ENCODE results near the gene BCAS2. TPM values are rescaled to one million over a fixed set of nuclear protein-coding genes. Genes with fewer than 3 reads are reported as not detected.

The BCAS2 gene
- total and polyA plus RNA-seq, 11 donors: 18.6 to 44.4 (median 34.4) TPM

DNA sequence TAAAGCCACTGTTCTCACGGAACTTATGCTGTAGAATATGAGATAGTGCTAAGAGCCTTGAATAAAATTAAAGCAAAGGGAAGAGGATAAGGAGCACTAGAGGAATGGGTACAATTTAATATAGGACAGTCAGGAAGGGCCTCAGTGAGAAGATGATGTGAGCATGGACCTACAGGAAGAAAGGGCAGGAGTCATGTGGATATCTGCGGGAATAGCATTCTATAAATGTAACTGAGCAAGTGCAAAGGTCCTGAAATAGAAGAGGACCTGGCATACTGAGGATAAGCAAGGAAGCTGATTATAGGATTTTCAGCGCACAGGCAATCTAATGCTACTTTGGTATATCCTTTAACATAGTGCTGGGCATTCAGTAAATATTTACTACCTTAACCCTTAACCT lies 12.6 kb upstream of the BCAS2 start:
- Histone ChIP-seq H3K4me1 (peaks cover 0 to 3% (median 0%) of the 10 kb centered on the region in 12 donors), H3K4me3 (no peak overlapping the region), H3K9me3 (no peaks in the 10 kb centered on the region), H3K27ac (peak overlapping the region in 2 of 12 donors; percentile 37 to 50), H3K27me3 (no peaks in the 10 kb centered on the region), H3K36me3 (peaks cover 0 to 59% (median 10%) of the 10 kb centered on the region in 9 donors)
- peak in 3 of 4 donors; percentile 54 to 83 (median 76) for ATAC-seq
- 47 to 72% (median 63%) methylated on average over 3 of the region's 3 CpGs for WGBS, 4 donors
- TF ChIP-seq POLR2A (IDR thresholded peaks at IDR 0.05): no peak
- no peak for TF ChIP-seq CTCF (IDR thresholded peaks at IDR 0.05)
- no peak for DNase-seq
- intact Hi-C loops (cut with DNase I): no loop called here

GRCh38 chr1:114589122-114589521 lies 7.7 kb upstream of the BCAS2 start:
- ATAC-seq (peak in 2 of 4 donors; percentile 33 to 46), DNase-seq (no peak)
- H3K4me3 ChIP-seq: no peak overlapping the region
- peak overlapping the region in 3 of 12 donors; percentile 24 to 66 (median 46) for H3K27ac ChIP-seq
- H3K27me3 ChIP-seq: no peaks in the 10 kb centered on the region
- H3K9me3 ChIP-seq: no peaks in the 10 kb centered on the region
- peaks cover 0 to 18% (median under 1%) of the 10 kb centered on the region in 12 donors for H3K4me1 ChIP-seq
- peaks cover 0 to 37% (median 3%) of the 10 kb centered on the region in 9 donors for H3K36me3 ChIP-seq
- intact Hi-C loops (cut with DNase I): loop anchor here in 5 of 10 donors (5.0 to 10.0 kb wide), 5 partner anchors 77 to 244 kb away; partner anchors contain the start of genes CSDE1 (in 3 of the 5), NRAS (in 2 of the 5), DENND2C (in 1 of the 5) and TRIM33 (in 1 of the 5)
- TF ChIP-seq POLR2A (IDR thresholded peaks at IDR 0.05) (no peak), CTCF (IDR thresholded peaks at IDR 0.05) (no peak)
- WGBS, 4 donors: 76 to 84% (median 80%) methylated on average over 3 of the region's 3 CpGs

GRCh38 chr1:114588196-114588689 lies 6.8 kb upstream of the BCAS2 start:
- peaks cover 0 to 29% (median 0%) of the 10 kb centered on the region in 9 donors for H3K36me3 ChIP-seq

More at GRCh38 chr1:114588196-114588689, 6.8 kb upstream of the BCAS2 start:
- peaks cover 0 to 18% (median under 1%) of the 10 kb centered on the region in 12 donors for H3K4me1 ChIP-seq
- WGBS, 4 donors: 37 to 47% (median 40%) methylated on average over 2 of the region's 2 CpGs
- no peaks in the 10 kb centered on the region for H3K27me3 ChIP-seq
- H3K27ac ChIP-seq: peak overlapping the region; percentile 19 to 75 (median 54)
- no peaks in the 10 kb centered on the region for H3K9me3 ChIP-seq
- H3K4me3 ChIP-seq: no peak overlapping the region
- no peak for DNase-seq
- peak; percentile 45 to 80 (median 70) for ATAC-seq
- no peak for TF ChIP-seq CTCF (IDR thresholded peaks at IDR 0.05)
- TF ChIP-seq POLR2A (IDR thresholded peaks at IDR 0.05): no peak
- intact Hi-C loops (cut with DNase I): loop anchor here in 5 of 10 donors (5.0 to 10.0 kb wide), 5 partner anchors 76 to 243 kb away; partner anchors contain the start of genes CSDE1 (in 3 of the 5), NRAS (in 2 of the 5), DENND2C (in 1 of the 5) and TRIM33 (in 1 of the 5)

All from heart left ventricle (tissue), 16 donors.